ENCODE data around the gene RIPOR3.
A peak's percentile ranks its signal among the peaks of the same experiment; 100 is the strongest.

The RIPOR3 gene

GRCh38 chr20:50731930-50732690, 40.8 kb upstream of the RIPOR3 start:
- no peak for DNase-seq (ENCODE audit: low read depth)
- TF ChIP-seq, protein P1, sequence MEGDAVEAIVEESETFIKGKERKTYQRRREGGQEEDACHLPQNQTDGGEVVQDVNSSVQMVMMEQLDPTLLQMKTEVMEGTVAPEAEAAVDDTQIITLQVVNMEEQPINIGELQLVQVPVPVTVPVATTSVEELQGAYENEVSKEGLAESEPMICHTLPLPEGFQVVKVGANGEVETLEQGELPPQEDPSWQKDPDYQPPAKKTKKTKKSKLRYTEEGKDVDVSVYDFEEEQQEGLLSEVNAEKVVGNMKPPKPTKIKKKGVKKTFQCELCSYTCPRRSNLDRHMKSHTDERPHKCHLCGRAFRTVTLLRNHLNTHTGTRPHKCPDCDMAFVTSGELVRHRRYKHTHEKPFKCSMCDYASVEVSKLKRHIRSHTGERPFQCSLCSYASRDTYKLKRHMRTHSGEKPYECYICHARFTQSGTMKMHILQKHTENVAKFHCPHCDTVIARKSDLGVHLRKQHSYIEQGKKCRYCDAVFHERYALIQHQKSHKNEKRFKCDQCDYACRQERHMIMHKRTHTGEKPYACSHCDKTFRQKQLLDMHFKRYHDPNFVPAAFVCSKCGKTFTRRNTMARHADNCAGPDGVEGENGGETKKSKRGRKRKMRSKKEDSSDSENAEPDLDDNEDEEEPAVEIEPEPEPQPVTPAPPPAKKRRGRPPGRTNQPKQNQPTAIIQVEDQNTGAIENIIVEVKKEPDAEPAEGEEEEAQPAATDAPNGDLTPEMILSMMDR (IDR thresholded peaks at IDR 0.05; ENCODE audit: control insufficient read depth, extremely low read depth, insufficient read depth): no peak
- peak overlapping the region; percentile 69 for H3K4me3 ChIP-seq (ENCODE audit: low read depth, low read length)

DNA sequence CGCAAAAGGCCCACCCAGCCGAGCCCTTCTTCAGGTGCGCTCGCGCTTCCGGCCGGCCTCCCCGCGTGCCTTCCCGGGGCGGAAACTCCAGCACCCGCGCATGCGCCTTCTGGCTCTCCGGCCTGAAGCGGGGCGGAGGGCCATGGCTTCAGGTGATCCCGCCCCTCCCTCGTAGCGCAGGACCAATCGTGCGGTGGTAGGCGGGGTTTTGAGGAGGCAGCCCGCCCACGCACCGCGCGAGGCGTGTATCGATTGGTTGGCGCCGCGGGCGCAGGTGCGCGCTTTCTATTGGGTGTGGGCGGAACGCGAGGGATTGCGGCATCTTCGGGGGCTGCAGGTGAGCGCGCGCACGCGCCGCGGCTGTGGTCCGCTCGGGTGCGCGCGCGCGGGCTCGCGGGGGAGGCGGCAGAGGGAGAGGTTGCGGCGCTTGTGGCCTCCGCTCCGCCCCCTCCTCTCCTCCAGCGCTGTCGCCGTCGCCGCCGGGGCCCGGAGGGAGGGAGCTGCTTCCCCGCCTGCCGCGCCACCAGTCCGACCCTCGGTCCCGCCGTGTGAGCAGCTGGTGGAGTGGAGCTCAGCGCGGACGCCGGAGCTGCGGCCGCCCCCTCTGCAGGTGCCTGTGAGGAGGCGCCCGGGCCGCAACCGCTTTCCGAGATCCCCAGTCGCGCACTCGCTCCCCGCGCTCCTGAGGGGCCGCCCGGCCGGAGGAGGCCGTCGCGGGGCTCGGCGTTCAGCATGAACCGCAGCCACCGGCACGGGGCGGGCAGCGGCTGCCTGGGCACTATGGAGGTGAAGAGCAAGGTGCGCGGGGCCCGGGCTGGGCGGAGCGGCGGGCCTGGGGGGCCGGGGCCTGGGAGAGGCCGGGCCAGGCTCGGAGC, 40.0 kb upstream of the RIPOR3 start, which contains the start of gene PARD6B:
PARD6B (plus strand) TSS at position 526 of the 875 bp plus-strand sequence; CDS start at position 733, 207 bp downstream.
- TF ChIP-seq, protein P1 (IDR thresholded peaks at IDR 0.05; ENCODE audit: control insufficient read depth, extremely low read depth, insufficient read depth): no peak
- H3K4me3 ChIP-seq (ENCODE audit: low read depth, low read length): peak within 1 kb of the TSS; percentile 69
- DNase-seq (ENCODE audit: low read depth): peak; percentile 95

- TF ChIP-seq, protein P1 (IDR thresholded peaks at IDR 0.05; ENCODE audit: control insufficient read depth, extremely low read depth, insufficient read depth): no peak
- no peak for DNase-seq (ENCODE audit: low read depth)
- peak overlapping the region; percentile 68 for H3K4me3 ChIP-seq (ENCODE audit: low read depth, low read length)
These were observed 39.4 kb upstream of the RIPOR3 start for GRCh38 chr20:50730765-50731054.

GRCh38 chr20:50729901-50730764, 38.8 kb upstream of the RIPOR3 start:
- peak overlapping the region; percentile 68 for H3K4me3 ChIP-seq (ENCODE audit: low read depth, low read length)
- DNase-seq (ENCODE audit: low read depth): no peak
- TF ChIP-seq, protein P1 (IDR thresholded peaks at IDR 0.05; ENCODE audit: control insufficient read depth, extremely low read depth, insufficient read depth): no peak

DNA sequence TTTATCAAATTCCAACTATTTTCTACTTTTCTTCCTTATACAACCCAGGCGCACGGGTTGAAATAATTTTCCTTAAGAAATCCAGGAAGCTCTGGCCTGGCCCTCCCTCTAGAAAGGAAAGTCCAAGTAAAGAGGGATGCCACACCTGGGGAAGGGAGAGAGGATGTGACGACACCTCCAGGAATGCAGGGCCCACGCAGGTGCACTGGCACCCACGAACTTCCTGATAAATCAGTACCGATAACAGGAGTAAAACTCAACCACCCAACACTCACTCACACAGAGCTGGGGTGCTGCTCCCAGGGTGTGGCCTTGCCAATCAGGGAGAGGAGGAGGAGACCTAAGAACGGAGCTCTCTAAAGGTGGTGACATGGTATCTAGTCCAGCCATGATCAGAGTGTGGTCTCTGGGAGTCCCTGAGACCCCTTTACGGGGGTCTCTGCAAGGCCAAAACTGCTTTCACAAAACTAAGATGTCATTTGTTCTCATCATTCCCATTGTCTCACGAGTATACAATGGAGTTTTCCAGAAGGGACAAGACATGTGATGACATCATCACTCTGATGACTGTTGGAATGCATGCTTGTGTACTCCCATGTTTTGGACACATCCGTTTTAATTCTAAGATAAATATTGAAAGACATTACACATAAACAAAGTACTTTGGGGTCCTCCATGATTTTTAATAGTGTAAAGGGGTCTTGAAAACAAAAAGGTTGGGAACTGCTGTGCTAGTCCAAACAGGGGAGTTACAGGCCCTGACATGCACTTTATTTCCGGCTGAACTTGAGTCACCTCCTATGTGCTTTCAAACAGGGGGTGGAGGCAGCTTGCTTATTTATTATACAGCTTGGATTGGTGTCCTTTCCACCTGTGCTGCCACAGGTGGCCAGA, 37.9 kb upstream of the RIPOR3 start:
- DNase-seq (ENCODE audit: low read depth): no peak
- TF ChIP-seq, protein P1 (IDR thresholded peaks at IDR 0.05; ENCODE audit: control insufficient read depth, extremely low read depth, insufficient read depth): no peak
- no peak overlapping the region for H3K4me3 ChIP-seq (ENCODE audit: low read depth, low read length)
